ENCODE measurements around the gene AMPD3.

GRCh38 chr11:10447445-10447844, 7.6 kb upstream of the AMPD3 start:
- no peak for TF ChIP-seq CTCF (IDR thresholded peaks at IDR 0.05; ENCODE audit: low read length)
- TF ChIP-seq EZH2 (optimal IDR thresholded peaks at IDR 0.05; ENCODE audit: low read depth, low read length) = no peak
- no peak for TF ChIP-seq EZH2phosphoT487 (IDR thresholded peaks at IDR 0.05; ENCODE audit: low read length)

Measured in MM.1S (cell line).